Prostate gland (tissue), 2 donors: Measurements from ENCODE around the gene PIGR.

Source experiments
- CTCF ChIP-seq, 4 experiments: fragments of 200-600 bp in 2 of 4; fragments of 450-650 bp in 2 of 4; sonication (generic) in 2 of 4; IDR thresholded peaks; 1 replicate in 3 of 4; 2 replicates in 1 of 4; pipeline ENCODE4 v1.5.1; 2016 to 2019; ENCODE audit warnings: antibody characterized with exemption in 4 of 4, mild to moderate bottlenecking in 2 of 4, moderate library complexity in 2 of 4
- POLR2AphosphoS5 ChIP-seq: sonication (generic); formaldehyde crosslinking; IDR thresholded peaks from one replicate; pipeline ENCODE4 v1.6.1; 2017; ENCODE audit warnings: antibody characterized with exemption

GRCh38 chr1:206916000-206916709 is 30.1 kb downstream of the PIGR start:
- TF ChIP-seq POLR2AphosphoS5, result no peak
- no peak for TF ChIP-seq CTCF (IDR thresholded peaks at IDR 0.05)
